ENCODE results near the gene BAIAP3.
A peak's percentile ranks its signal among the peaks of the same experiment; 100 is the strongest.

BAIAP3 gene

DNA sequence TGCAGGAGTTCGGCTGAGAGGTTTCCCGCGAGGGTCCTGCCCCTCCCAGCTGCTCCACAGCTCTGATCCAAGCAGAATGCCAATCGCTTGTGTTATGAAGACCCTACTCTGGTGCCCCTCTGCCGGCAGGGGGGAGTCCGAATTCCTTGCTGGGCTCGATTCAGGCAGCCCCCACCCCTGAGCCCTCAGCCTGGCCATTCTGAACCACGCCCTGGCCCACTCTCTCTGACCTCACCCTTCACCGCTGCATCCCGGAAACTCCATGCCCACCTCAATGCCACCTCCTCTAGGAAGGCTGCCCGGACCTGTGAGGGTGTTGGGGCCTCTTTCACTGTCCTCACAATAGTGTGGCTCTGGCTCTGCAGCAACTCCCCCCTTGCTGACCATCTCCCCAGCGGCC, 31.9 kb upstream of the BAIAP3 start:
- no peak overlapping the region for H3K4me3 ChIP-seq (ENCODE audit: low read depth, low read length)
- TF ChIP-seq, protein P1, sequence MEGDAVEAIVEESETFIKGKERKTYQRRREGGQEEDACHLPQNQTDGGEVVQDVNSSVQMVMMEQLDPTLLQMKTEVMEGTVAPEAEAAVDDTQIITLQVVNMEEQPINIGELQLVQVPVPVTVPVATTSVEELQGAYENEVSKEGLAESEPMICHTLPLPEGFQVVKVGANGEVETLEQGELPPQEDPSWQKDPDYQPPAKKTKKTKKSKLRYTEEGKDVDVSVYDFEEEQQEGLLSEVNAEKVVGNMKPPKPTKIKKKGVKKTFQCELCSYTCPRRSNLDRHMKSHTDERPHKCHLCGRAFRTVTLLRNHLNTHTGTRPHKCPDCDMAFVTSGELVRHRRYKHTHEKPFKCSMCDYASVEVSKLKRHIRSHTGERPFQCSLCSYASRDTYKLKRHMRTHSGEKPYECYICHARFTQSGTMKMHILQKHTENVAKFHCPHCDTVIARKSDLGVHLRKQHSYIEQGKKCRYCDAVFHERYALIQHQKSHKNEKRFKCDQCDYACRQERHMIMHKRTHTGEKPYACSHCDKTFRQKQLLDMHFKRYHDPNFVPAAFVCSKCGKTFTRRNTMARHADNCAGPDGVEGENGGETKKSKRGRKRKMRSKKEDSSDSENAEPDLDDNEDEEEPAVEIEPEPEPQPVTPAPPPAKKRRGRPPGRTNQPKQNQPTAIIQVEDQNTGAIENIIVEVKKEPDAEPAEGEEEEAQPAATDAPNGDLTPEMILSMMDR (IDR thresholded peaks at IDR 0.05; ENCODE audit: borderline replicate concordance, insufficient read depth, low read depth, low read length) = no peak

DNA sequence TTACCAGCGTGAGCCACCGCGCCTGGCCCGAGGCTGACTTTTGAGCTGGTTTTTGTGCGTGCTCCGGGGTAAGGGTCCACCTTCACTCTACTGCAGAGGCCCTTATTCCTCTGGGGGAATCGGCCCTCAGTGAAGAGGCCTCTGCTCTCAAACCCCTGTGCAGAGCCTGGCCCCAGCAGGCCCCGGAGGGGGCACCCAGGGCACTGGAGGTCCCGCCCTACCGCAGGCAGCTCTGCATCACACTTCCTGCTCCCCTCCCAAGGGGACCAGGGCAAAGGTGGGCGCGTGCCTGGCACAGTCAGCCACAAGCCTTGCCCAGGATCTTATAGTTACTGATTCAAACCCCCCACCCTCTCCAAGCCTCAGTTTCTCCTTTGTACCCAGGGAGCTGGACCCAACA, 27.6 kb upstream of the BAIAP3 start:
- H3K4me3 ChIP-seq (ENCODE audit: low read depth, low read length) = no peak overlapping the region
- TF ChIP-seq, protein P1 (IDR thresholded peaks at IDR 0.05; ENCODE audit: borderline replicate concordance, insufficient read depth, low read depth, low read length) = no peak

DNA sequence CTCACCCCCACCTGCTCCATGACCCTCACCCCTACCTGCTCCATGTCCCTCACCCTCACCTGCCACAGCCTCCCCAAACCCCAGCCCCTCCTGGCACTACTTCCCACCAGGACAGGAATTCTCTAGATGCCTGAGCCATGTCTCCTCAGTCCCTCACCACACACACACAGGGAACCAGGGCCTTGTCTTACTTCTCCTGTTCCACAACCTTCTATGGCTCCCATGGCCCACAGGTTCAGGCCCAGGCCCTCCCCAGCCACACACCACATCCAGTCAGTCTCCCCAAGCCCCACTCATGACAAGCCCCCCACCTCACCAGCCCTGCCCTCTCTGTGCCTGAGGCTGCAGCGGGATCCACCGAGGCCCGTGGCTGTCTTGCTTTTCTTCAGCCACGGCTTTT, 27.1 kb upstream of the BAIAP3 start:
- no peak overlapping the region for H3K4me3 ChIP-seq (ENCODE audit: low read depth, low read length)
- TF ChIP-seq, protein P1 (IDR thresholded peaks at IDR 0.05; ENCODE audit: borderline replicate concordance, insufficient read depth, low read depth, low read length) = no peak

DNA sequence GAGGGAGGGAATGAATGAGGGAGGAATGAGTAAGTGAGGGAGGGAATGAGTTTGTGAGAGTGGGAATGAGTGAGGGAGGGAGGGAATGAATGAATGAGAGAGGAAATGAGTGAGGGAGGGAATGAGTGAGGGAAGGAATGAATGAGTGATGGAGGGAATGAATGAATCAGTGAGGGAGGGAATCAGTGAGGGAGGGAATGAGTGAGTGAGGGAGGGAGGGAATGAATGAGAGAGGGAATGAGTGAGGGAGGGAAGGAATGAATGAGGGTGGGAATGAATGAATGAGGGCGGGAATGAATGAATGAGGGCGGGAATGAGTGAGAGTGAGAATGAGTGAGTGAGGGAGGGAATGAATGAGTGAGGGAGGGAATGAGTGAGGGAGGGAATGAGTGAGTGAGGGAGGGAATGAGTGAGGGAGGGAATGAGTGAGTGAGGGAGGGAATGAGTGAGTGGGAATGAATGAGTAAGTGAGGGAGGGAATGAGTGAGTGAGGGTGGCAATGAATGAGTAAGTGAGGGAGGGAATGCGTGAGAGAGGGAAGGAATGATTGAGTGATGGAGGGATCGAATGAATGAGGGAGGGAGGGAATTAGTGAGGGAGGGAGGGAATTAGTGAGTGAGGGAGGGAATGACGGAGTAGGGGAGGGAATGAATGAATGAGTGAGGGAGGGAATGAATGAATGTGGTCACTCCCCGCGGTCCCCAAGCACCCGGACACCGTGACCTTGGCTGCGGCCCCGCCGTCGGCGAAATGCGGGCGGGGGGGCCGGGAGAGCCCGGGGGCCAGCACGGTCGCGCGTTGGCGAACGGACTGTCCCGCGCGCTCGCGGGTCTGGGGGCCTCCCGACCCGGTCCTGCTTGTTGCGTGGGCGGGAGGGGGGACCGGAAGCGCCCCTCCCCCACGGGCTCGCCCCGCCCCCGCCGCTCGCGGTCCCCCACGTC, 25.1 kb upstream of the BAIAP3 start:
- TF ChIP-seq, protein P1 (IDR thresholded peaks at IDR 0.05; ENCODE audit: borderline replicate concordance, insufficient read depth, low read depth, low read length) = no peak
- H3K4me3 ChIP-seq (ENCODE audit: low read depth, low read length) = peak overlapping the region; percentile 73

DNA sequence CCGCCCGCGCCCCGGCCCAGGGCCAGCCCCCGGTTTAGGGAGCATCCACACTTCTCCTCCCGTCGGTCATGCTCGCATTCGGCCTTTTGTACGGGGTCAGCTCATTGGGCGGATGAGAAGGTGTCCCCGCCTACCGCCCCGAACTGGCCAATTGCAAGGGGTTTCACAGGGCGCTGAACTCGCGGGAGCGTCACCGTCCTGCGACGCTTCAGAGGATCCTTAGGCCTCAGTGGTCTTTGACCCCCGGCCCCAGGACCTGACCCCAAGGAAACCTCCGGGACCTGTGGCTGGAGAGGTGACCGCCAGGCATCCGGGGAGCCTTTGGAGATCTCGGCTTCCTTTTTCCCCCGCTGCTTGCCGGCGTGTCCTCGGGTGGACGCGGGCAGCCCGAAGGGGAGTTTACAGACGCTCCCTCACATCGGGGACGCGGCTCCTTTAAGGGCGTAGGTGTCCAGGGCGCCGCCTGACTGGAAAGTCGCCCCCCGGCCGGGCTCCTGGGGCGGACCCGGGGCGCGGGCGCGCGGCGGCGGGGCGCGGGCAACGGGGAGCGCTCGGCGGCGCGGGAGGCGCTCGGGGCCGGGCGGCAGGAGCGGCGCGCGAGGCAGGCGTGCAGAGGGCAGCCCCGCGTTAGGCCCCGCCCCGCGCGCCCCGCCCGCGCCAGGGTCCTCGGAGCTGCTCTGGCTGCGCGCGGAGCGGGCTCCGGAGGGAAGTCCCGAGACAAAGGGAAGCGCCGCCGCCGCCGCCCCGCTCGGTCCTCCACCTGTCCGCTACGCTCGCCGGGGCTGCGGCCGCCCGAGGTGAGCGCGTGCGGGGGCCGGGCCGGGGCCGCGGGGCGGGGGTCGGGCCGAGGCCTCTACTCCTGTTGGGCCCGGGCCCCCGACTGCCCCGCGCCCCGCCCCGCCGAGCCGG, 24.2 kb upstream of the BAIAP3 start, which contains the start of gene UBE2I:
TSS of gene UBE2I (plus strand) at position 660 of the 909 bp plus-strand sequence. CDS start 4,395 bp downstream, outside the sequence.
- TF ChIP-seq, protein P1 (IDR thresholded peaks at IDR 0.05; ENCODE audit: borderline replicate concordance, insufficient read depth, low read depth, low read length) = no peak
- peak within 1 kb of the TSS; percentile 73 for H3K4me3 ChIP-seq (ENCODE audit: low read depth, low read length)

DNA sequence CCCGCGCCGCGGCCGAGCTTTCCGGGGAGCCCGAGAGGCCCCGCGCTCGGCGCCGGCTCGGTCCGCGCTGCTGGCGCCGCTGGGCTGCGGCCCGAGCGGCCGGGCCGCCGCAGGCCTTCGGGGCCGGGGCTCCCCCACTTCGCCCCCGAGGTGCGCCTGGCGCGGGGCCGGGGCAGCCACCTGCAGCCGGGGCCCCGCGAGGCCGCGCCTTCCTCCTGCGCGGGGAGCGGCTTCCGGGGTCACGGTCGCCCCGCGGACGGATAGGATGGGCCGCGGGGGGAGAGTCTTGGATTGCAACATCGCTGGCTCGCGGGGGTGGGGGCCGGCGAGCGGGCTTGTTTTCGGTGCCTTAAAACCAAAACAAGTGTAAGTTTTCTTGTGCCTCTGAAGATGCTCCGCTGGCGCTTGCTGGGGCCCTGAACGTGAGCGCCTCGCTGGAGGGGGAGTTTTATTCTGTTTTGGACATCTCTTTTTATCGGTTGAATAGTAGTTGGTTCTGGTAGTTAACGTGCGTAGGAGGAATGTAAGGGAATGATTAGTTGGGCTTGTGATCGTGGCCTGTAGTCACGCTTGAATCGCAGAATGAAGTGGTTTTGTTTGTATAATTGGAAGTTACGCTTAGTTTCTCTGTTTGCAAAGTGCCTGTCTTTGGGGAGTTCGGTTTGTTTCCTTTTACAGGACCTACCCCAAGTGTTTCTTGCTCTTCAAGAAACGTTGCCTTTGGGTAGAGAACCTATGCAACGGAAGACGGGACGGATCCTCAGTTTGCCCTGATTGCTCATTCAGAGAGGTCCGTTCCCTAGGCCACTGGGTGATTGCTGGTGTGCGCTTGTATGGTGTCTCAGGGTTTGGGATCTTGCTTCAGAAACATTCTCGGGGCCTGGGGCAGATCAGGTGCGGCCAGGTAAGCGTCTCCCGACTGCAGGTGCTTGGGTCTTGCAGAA, 23.3 kb upstream of the BAIAP3 start:
- H3K4me3 ChIP-seq (ENCODE audit: low read depth, low read length) = peak overlapping the region; percentile 69
- TF ChIP-seq, protein P1 (IDR thresholded peaks at IDR 0.05; ENCODE audit: borderline replicate concordance, insufficient read depth, low read depth, low read length) = no peak
